Transverse colon (tissue), 4 donors: Measurements from ENCODE around the gene F10. TPM values are rescaled to one million over a fixed set of nuclear protein-coding genes. Genes with fewer than 3 reads are reported as not detected.

Source experiments
- DNase-seq: peaks from one replicate; pipeline ENCODE4 v3.0.0-alpha.2; 2019
- H3K27ac ChIP-seq, 4 donors: fragments of 200-600 bp; sonication (generic); 2 replicates each; pipeline ENCODE4 v1.5.1; 2016 to 2018; ENCODE audit warnings: inconsistent platforms in 4 of 4
- H3K27me3 ChIP-seq: fragments of 200-600 bp; sonication (generic); 2 replicates; pipeline ENCODE4 v1.5.1; 2017; ENCODE audit warnings: inconsistent platforms
- H3K36me3 ChIP-seq, 4 donors: fragments of 200-600 bp; sonication (generic); 2 replicates each; pipeline ENCODE4 v1.5.1; 2017 to 2019; ENCODE audit warnings: inconsistent platforms in 4 of 4
- H3K4me1 ChIP-seq, 4 donors: fragments of 200-600 bp; sonication (generic); 2 replicates each; pipeline ENCODE4 v1.5.1; 2017 to 2020; ENCODE audit warnings: inconsistent platforms in 4 of 4
- H3K4me3 ChIP-seq, 4 donors: fragments of 200-600 bp; sonication (generic); 1 replicate in 1 of 4; 2 replicates in 3 of 4; pipeline versions ENCODE4 v1.5.1 to v1.6.1; 2017 to 2019; ENCODE audit warnings: inconsistent platforms in 4 of 4
- H3K9me3 ChIP-seq, 2 donors: fragments of 200-600 bp; sonication (generic); 2 replicates each; pipeline ENCODE4 v1.5.1; 2017 to 2019; ENCODE audit warnings: inconsistent platforms in 2 of 2
- EP300 ChIP-seq: sonication (generic); formaldehyde crosslinking; IDR thresholded peaks from one replicate; pipeline ENCODE4 v1.6.1; 2017; ENCODE audit warnings: antibody characterized with exemption, low read depth
- POLR2A ChIP-seq: fragments of 450-650 bp; IDR thresholded peaks from one replicate; pipeline ENCODE4 v1.6.1; 2016; ENCODE audit warnings: antibody characterized with exemption, mild to moderate bottlenecking, moderate library complexity
- POLR2AphosphoS5 ChIP-seq, 3 donors: sonication (generic); formaldehyde crosslinking; IDR thresholded peaks; one replicate each; pipeline ENCODE4 v1.6.1; 2016; ENCODE audit warnings: antibody characterized with exemption in 3 of 3
- WGBS, 2 donors: methylation state at CpG; one replicate each; pipeline ENCODE4 v1.1.5; 2018; ENCODE audit warnings: low coverage in 1 of 2; 5-methylcytosine and 5-hydroxymethylcytosine counted together
- in situ Hi-C, 4 donors: fragments of 200-750 bp; cut with MboI; loops; one replicate each; pipeline versions ENCODE4 v1.15.0 to v1.15.1; 2017; ENCODE audit warnings: low sequenced_read_pairs in 3 of 4, low pct_ligation_motif_present in 1 of 4, low pct_unique_long_range_greater_than_20kb in 1 of 4
- intact Hi-C: fragments of 100-400 bp; cut with DNase I; formaldehyde crosslinking; loops from one replicate; pipeline ENCODE4 v1.15.1; 2023; ENCODE audit warnings: low total_unique reads
- total RNA-seq, 4 donors: library from RNA; depleted of rRNA; stranded (reverse); fragments of >200 nt; gene quantifications; one replicate each; pipeline ENCODE4 v1.1.0, GENCODE V29; 2016
- TF ChIP-seq, protein P1 (sequence below), 5 experiments: fragments of 200-600 bp in 3 of 5; fragments of 450-650 bp in 2 of 5; sonication (generic) in 3 of 5; IDR thresholded peaks; 1 replicate in 2 of 5; 2 replicates in 3 of 5; pipeline ENCODE4 v1.5.1; 2016 to 2017; ENCODE audit warnings: antibody characterized with exemption in 5 of 5, inconsistent platforms in 3 of 5, mild to moderate bottlenecking in 2 of 5, moderate library complexity in 1 of 5

The F10 gene
- total RNA-seq, 4 donors from 2014 or later = 0.60 to 4.6 (median 3.4) TPM

DNA sequence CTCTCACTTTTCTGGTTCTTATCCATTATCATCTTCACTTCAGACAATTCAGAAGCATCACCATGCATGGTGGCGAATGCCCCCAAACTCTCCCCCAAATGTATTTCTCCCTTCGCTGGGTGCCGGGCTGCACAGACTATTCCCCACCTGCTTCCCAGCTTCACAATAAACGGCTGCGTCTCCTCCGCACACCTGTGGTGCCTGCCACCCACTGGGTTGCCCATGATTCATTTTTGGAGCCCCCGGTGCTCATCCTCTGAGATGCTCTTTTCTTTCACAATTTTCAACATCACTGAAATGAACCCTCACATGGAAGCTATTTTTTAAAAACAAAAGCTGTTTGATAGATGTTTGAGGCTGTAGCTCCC lies 2.8 kb upstream of the F10 start:
- Histone ChIP-seq H3K27me3 (no peaks in the 10 kb centered on the region), H3K4me3 (no peak overlapping the region), H3K9me3 (no peaks in the 10 kb centered on the region), H3K36me3 (no peaks in the 10 kb centered on the region), H3K4me1 (peaks cover 0 to 7% (median 0%) of the 10 kb centered on the region in 4 donors), H3K27ac (no peak overlapping the region)
- DNase-seq = no peak
- in situ Hi-C loops (no loop called here), intact Hi-C loops (no loop called here)
- 85 to 94% methylated on average over 3 to 7 of the region's 7 CpGs for WGBS, 2 donors
- no peak for TF ChIP-seq EP300
- TF ChIP-seq POLR2A = no peak
- no peak for TF ChIP-seq POLR2AphosphoS5 (IDR thresholded peaks at IDR 0.05)
- TF ChIP-seq, protein P1, sequence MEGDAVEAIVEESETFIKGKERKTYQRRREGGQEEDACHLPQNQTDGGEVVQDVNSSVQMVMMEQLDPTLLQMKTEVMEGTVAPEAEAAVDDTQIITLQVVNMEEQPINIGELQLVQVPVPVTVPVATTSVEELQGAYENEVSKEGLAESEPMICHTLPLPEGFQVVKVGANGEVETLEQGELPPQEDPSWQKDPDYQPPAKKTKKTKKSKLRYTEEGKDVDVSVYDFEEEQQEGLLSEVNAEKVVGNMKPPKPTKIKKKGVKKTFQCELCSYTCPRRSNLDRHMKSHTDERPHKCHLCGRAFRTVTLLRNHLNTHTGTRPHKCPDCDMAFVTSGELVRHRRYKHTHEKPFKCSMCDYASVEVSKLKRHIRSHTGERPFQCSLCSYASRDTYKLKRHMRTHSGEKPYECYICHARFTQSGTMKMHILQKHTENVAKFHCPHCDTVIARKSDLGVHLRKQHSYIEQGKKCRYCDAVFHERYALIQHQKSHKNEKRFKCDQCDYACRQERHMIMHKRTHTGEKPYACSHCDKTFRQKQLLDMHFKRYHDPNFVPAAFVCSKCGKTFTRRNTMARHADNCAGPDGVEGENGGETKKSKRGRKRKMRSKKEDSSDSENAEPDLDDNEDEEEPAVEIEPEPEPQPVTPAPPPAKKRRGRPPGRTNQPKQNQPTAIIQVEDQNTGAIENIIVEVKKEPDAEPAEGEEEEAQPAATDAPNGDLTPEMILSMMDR (IDR thresholded peaks at IDR 0.05) = no peak

DNA sequence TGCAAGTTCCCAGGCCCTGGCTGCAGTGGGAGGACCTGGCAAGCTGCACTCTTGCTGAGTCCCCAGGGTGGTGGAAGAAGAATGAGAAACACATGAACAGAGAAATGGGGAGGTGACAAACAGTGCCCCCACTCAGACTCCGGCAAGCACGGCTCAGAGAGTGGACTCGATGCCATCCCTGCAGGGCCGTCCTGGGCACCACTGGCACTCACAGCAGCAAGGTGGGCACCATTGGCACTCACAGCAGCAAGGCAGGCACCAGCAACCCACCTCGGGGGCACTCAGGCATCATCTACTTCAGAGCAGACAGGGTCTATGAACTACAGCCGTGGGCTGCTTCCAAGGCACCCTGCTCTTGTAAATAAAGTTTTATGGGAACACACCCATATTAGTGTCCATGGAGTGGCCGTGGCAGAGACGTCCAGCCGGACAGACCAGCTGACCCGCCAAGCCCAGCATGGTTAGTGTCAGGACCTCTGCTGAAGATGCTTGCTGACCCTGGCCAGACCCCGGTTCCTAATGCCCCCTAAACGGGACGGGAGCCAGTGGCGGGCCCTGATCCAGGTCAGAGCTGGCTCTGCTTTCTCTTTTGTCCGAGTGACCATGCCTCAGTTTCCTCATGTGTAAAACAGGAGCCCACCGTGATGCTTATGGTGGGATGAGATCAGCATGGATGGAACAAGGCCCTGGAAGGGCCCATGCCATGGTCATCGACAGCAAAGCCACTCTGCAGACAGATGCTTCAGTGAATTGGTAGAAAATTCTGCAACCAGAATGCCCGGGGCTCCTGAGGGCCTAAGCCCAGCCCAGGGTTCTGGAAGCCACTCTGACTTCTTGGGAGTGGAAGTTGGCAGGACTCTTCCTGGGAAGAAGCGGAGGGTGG lies 2.1 kb upstream of the F10 start:
- H3K27me3 ChIP-seq = no peaks in the 10 kb centered on the region
- H3K9me3 ChIP-seq = no peaks in the 10 kb centered on the region
- WGBS, 2 donors = 69 to 90% methylated on average over 2 to 17 of the region's 19 CpGs
- no peak for TF ChIP-seq POLR2A
- TF ChIP-seq, protein P1 (IDR thresholded peaks at IDR 0.05) = no peak
- no peak for TF ChIP-seq EP300
- no peak for TF ChIP-seq POLR2AphosphoS5 (IDR thresholded peaks at IDR 0.05)
- intact Hi-C loops = no loop called here
- H3K36me3 ChIP-seq = no peaks in the 10 kb centered on the region
- in situ Hi-C loops = no loop called here
- DNase-seq = no peak
- no peak overlapping the region for H3K4me3 ChIP-seq
- peaks cover 0 to 7% (median 0%) of the 10 kb centered on the region in 4 donors for H3K4me1 ChIP-seq
- no peak overlapping the region for H3K27ac ChIP-seq

DNA sequence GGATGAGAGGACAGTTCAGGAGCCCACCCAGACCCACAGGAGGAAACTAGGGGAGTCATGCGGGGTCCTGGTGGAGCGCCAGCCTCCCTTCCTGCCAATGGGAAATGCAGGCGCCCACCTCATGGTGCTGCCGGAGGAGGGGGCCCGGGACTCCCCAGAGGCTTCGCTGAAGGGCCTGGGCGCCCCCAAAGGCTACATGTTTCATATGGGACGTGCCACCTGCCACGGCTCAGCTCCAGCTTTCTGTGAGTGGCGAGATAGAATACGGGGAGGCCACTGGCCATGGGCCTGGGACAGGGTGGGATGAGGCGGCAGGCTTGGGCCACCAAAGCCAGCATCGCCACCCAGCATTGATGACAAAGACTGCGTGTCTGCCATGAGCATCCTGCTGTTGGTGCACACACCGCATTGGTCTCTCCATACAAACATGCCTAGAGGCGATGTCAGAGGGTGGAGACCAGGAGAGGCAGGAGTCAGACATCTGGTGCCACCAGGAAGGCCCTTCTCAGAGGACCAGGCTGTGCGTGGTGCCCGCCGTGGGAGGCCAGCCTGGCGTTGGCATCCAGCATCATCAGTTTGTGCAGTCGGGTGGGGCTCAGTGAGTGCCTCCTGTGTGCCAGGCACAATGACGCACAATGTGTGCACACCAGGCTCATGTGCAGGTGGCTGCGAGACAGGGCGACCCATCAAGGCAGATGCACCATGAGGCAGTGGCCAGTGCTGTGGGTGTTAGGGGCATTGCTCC lies 1.2 kb upstream of the F10 start:
- H3K27ac ChIP-seq = no peak overlapping the region
- H3K4me1 ChIP-seq = peaks cover 0 to 7% (median 0%) of the 10 kb centered on the region in 4 donors
- H3K9me3 ChIP-seq = no peaks in the 10 kb centered on the region
- in situ Hi-C loops (no loop called here), intact Hi-C loops (no loop called here)
- 84% methylated on average over 23 of the region's 24 CpGs; no CpG with 5 or more reads in 1 of the 2 donors for WGBS, 2 donors
- no peaks in the 10 kb centered on the region for H3K27me3 ChIP-seq
- no peak for DNase-seq
- no peak for TF ChIP-seq EP300
- TF ChIP-seq, protein P1 (IDR thresholded peaks at IDR 0.05) = no peak
- no peak for TF ChIP-seq POLR2AphosphoS5 (IDR thresholded peaks at IDR 0.05)
- no peak for TF ChIP-seq POLR2A
- H3K36me3 ChIP-seq = no peaks in the 10 kb centered on the region
- H3K4me3 ChIP-seq = no peak overlapping the region

DNA sequence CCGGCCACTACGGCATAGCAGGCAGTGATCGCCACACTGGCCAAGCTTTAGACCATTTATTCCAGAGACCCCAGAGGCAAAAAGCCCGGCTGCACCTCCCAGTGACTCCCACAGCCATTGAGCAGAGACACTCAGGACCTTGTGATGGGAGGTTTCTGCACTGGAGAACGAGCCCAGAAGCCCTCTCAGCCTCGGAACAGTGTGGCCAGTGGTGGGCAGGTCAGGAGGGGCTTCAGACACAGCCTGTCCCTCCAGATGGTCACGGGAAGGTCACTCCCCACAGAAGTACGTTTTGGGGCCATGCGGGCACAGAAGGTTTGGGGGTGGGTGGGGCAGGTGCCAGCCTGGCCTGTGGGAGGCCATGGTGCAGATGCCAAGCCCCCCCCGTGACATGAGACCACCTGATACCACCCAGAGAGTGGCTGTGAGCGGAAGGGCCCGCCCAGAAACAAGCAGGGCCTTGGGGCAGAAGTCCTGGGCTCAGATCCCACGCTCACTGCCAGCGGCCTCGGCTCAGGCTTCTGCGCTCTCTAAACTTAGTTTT lies 599 bp upstream of the F10 start:
- Histone ChIP-seq H3K4me1 (peaks cover 0 to 7% (median 0%) of the 10 kb centered on the region in 4 donors), H3K27ac (peak overlapping the region in 2 of 4 donors; percentile 21 to 30), H3K9me3 (no peaks in the 10 kb centered on the region), H3K36me3 (no peaks in the 10 kb centered on the region), H3K27me3 (no peaks in the 10 kb centered on the region), H3K4me3 (no peak overlapping the region)
- in situ Hi-C loops = no loop called here
- no peak for DNase-seq
- TF ChIP-seq, protein P1 (IDR thresholded peaks at IDR 0.05) = no peak
- TF ChIP-seq POLR2A = no peak
- TF ChIP-seq POLR2AphosphoS5 (IDR thresholded peaks at IDR 0.05) = no peak
- TF ChIP-seq EP300 = no peak
- WGBS, 2 donors = 47 to 73% methylated on average over 3 to 16 of the region's 16 CpGs
- intact Hi-C loops = no loop called here
